ENCODE measurements around the gene CTAGE8.
"Not testable (repeated sequence)": the region's sequence is repeated elsewhere in the genome, so short reads cannot be mapped to it uniquely, and the experiment has no call there.

Gene CTAGE8

GRCh38 chr7:144269188-144269587 lies at the start of gene CTAGE8:
TSS of gene CTAGE8 (minus strand) at chr7:144269288. CDS start at chr7:144269250, 38 bp downstream.
- H3K36me3 ChIP-seq (ENCODE audit: control insufficient read depth, insufficient read depth, low read length); H3K9me3 ChIP-seq (ENCODE audit: control insufficient read depth, insufficient read depth, low read length); H3K27me3 ChIP-seq (ENCODE audit: control insufficient read depth, insufficient read depth, low read length); H3K4me1 ChIP-seq (ENCODE audit: control insufficient read depth, insufficient read depth, low read length); H3K9ac ChIP-seq (ENCODE audit: low read depth, low read length); H3K4me3 ChIP-seq (ENCODE audit: low read depth, low read length): not testable (repeated sequence)

- not testable (repeated sequence) for H3K9me3 ChIP-seq (ENCODE audit: control insufficient read depth, insufficient read depth, low read length); H3K27me3 ChIP-seq (ENCODE audit: control insufficient read depth, insufficient read depth, low read length); H3K4me1 ChIP-seq (ENCODE audit: control insufficient read depth, insufficient read depth, low read length); H3K4me3 ChIP-seq (ENCODE audit: low read depth, low read length); H3K36me3 ChIP-seq (ENCODE audit: control insufficient read depth, insufficient read depth, low read length); H3K9ac ChIP-seq (ENCODE audit: low read depth, low read length)
Observed at GRCh38 chr7:144317537-144317936, 48.4 kb upstream of the CTAGE8 start.

GRCh38 chr7:144311872-144312469 lies 42.9 kb upstream of the CTAGE8 start, which contains the start of gene OR2A1:
TSS of gene OR2A1 (plus strand) at chr7:144312419. CDS start at chr7:144318125, 5,706 bp downstream.
- not testable (repeated sequence) for H3K9me3 ChIP-seq (ENCODE audit: control insufficient read depth, insufficient read depth, low read length); H3K4me3 ChIP-seq (ENCODE audit: low read depth, low read length); H3K4me1 ChIP-seq (ENCODE audit: control insufficient read depth, insufficient read depth, low read length); H3K27me3 ChIP-seq (ENCODE audit: control insufficient read depth, insufficient read depth, low read length); H3K9ac ChIP-seq (ENCODE audit: low read depth, low read length); H3K36me3 ChIP-seq (ENCODE audit: control insufficient read depth, insufficient read depth, low read length)

GRCh38 chr7:144311218-144311617 lies 42.1 kb upstream of the CTAGE8 start:
- not testable (repeated sequence) for H3K4me1 ChIP-seq (ENCODE audit: control insufficient read depth, insufficient read depth, low read length); H3K9me3 ChIP-seq (ENCODE audit: control insufficient read depth, insufficient read depth, low read length); H3K4me3 ChIP-seq (ENCODE audit: low read depth, low read length); H3K27me3 ChIP-seq (ENCODE audit: control insufficient read depth, insufficient read depth, low read length); H3K36me3 ChIP-seq (ENCODE audit: control insufficient read depth, insufficient read depth, low read length); H3K9ac ChIP-seq (ENCODE audit: low read depth, low read length)

GRCh38 chr7:144309702-144310101 lies 40.6 kb upstream of the CTAGE8 start:
- not testable (repeated sequence) for H3K9me3 ChIP-seq (ENCODE audit: control insufficient read depth, insufficient read depth, low read length); H3K36me3 ChIP-seq (ENCODE audit: control insufficient read depth, insufficient read depth, low read length); H3K4me1 ChIP-seq (ENCODE audit: control insufficient read depth, insufficient read depth, low read length); H3K9ac ChIP-seq (ENCODE audit: low read depth, low read length); H3K27me3 ChIP-seq (ENCODE audit: control insufficient read depth, insufficient read depth, low read length); H3K4me3 ChIP-seq (ENCODE audit: low read depth, low read length)

- H3K9me3 ChIP-seq (ENCODE audit: control insufficient read depth, insufficient read depth, low read length); H3K4me1 ChIP-seq (ENCODE audit: control insufficient read depth, insufficient read depth, low read length); H3K27me3 ChIP-seq (ENCODE audit: control insufficient read depth, insufficient read depth, low read length); H3K4me3 ChIP-seq (ENCODE audit: low read depth, low read length); H3K9ac ChIP-seq (ENCODE audit: low read depth, low read length); H3K36me3 ChIP-seq (ENCODE audit: control insufficient read depth, insufficient read depth, low read length): not testable (repeated sequence)
Observed at GRCh38 chr7:144305156-144305555, 36.1 kb upstream of the CTAGE8 start.

- H3K9me3 ChIP-seq (ENCODE audit: control insufficient read depth, insufficient read depth, low read length); H3K36me3 ChIP-seq (ENCODE audit: control insufficient read depth, insufficient read depth, low read length); H3K4me3 ChIP-seq (ENCODE audit: low read depth, low read length); H3K27me3 ChIP-seq (ENCODE audit: control insufficient read depth, insufficient read depth, low read length); H3K4me1 ChIP-seq (ENCODE audit: control insufficient read depth, insufficient read depth, low read length); H3K9ac ChIP-seq (ENCODE audit: low read depth, low read length): not testable (repeated sequence)
Observed at GRCh38 chr7:144303607-144304006, 34.5 kb upstream of the CTAGE8 start.

- H3K4me3 ChIP-seq (ENCODE audit: low read depth, low read length); H3K4me1 ChIP-seq (ENCODE audit: control insufficient read depth, insufficient read depth, low read length): not testable (repeated sequence)
Observed at GRCh38 chr7:144302578-144303303, 33.7 kb upstream of the CTAGE8 start.

GRCh38 chr7:144293794-144294499 lies 24.9 kb upstream of the CTAGE8 start:
- H3K4me3 ChIP-seq (ENCODE audit: low read depth, low read length); H3K4me1 ChIP-seq (ENCODE audit: control insufficient read depth, insufficient read depth, low read length); H3K9me3 ChIP-seq (ENCODE audit: control insufficient read depth, insufficient read depth, low read length); H3K27me3 ChIP-seq (ENCODE audit: control insufficient read depth, insufficient read depth, low read length); H3K9ac ChIP-seq (ENCODE audit: low read depth, low read length); H3K36me3 ChIP-seq (ENCODE audit: control insufficient read depth, insufficient read depth, low read length): not testable (repeated sequence)

More at GRCh38 chr7:144302578-144303303, 33.7 kb upstream of the CTAGE8 start:
- H3K27me3 ChIP-seq (ENCODE audit: control insufficient read depth, insufficient read depth, low read length); H3K9me3 ChIP-seq (ENCODE audit: control insufficient read depth, insufficient read depth, low read length); H3K36me3 ChIP-seq (ENCODE audit: control insufficient read depth, insufficient read depth, low read length); H3K9ac ChIP-seq (ENCODE audit: low read depth, low read length): not testable (repeated sequence)

- H3K9me3 ChIP-seq (ENCODE audit: control insufficient read depth, insufficient read depth, low read length); H3K4me3 ChIP-seq (ENCODE audit: low read depth, low read length); H3K36me3 ChIP-seq (ENCODE audit: control insufficient read depth, insufficient read depth, low read length); H3K4me1 ChIP-seq (ENCODE audit: control insufficient read depth, insufficient read depth, low read length); H3K9ac ChIP-seq (ENCODE audit: low read depth, low read length); H3K27me3 ChIP-seq (ENCODE audit: control insufficient read depth, insufficient read depth, low read length): not testable (repeated sequence)
Observed at GRCh38 chr7:144292384-144293161, 23.5 kb upstream of the CTAGE8 start.

- not testable (repeated sequence) for H3K9ac ChIP-seq (ENCODE audit: low read depth, low read length); H3K9me3 ChIP-seq (ENCODE audit: control insufficient read depth, insufficient read depth, low read length); H3K4me3 ChIP-seq (ENCODE audit: low read depth, low read length); H3K36me3 ChIP-seq (ENCODE audit: control insufficient read depth, insufficient read depth, low read length); H3K27me3 ChIP-seq (ENCODE audit: control insufficient read depth, insufficient read depth, low read length); H3K4me1 ChIP-seq (ENCODE audit: control insufficient read depth, insufficient read depth, low read length)
Observed at GRCh38 chr7:144291607-144292006, 22.5 kb upstream of the CTAGE8 start.
